ENCODE data around the gene VWA8. TPM values are rescaled to one million over a fixed set of nuclear protein-coding genes. Genes with fewer than 3 reads are reported as not detected.

Gene VWA8
- total and polyA plus RNA-seq, 4 donors: 7.1 to 50.3 (median 12.4) TPM

DNA sequence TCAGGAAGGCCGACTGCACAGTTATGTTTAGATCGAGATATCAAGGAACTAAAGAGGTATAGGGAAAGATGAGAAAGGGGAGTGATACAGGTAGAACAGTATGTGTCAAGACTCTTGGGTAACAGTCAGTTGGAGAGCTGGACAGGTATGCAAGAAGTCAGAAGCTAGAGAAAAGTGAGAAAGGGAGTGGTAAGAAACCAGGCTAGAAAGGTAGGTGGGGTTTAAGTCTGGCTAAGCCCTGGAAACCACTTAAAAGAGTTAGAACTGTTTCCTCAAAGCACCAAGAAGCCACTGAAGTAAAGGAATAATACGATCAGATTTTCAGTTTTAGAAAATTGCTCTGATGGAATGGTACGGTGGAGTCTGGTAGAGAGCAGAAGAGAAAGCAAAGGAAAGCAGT lies 196.4 kb downstream of the VWA8 start:
- Histone ChIP-seq H3K9ac (ENCODE audit: low read depth in 1 of 2, low read length in 2 of 2) (no peak overlapping the region), H3K9me3 (ENCODE audit: control insufficient read depth in 4 of 4, low read length in 3 of 4) (no peaks in the 10 kb centered on the region), H3K27me3 (ENCODE audit: control insufficient read depth in 4 of 4, insufficient read depth in 4 of 4, low read length in 3 of 4) (no peaks in the 10 kb centered on the region), H3K27ac (ENCODE audit: low read depth in 1 of 2, low read length in 2 of 2) (no peak overlapping the region), H3K4me3 (ENCODE audit: low read depth in 1 of 3, low read length in 3 of 3) (no peak overlapping the region), H3K36me3 (ENCODE audit: control insufficient read depth in 4 of 4, insufficient read depth in 3 of 4, low read depth in 1 of 4, low read length in 3 of 4) (peaks cover 0 to 10% (median 6%) of the 10 kb centered on the region in 4 donors), H3K4me1 (ENCODE audit: control insufficient read depth in 4 of 4, insufficient read depth in 4 of 4, low read length in 3 of 4) (no peaks in the 10 kb centered on the region)
- WGBS: 92% methylated on average over 4 of the region's 4 CpGs
- TF ChIP-seq, protein P1, sequence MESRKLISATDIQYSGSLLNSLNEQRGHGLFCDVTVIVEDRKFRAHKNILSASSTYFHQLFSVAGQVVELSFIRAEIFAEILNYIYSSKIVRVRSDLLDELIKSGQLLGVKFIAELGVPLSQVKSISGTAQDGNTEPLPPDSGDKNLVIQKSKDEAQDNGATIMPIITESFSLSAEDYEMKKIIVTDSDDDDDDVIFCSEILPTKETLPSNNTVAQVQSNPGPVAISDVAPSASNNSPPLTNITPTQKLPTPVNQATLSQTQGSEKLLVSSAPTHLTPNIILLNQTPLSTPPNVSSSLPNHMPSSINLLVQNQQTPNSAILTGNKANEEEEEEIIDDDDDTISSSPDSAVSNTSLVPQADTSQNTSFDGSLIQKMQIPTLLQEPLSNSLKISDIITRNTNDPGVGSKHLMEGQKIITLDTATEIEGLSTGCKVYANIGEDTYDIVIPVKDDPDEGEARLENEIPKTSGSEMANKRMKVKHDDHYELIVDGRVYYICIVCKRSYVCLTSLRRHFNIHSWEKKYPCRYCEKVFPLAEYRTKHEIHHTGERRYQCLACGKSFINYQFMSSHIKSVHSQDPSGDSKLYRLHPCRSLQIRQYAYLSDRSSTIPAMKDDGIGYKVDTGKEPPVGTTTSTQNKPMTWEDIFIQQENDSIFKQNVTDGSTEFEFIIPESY (IDR thresholded peaks at IDR 0.05): no peak
- TF ChIP-seq TAF1 (conservative IDR thresholded peaks at IDR 0.05): no peak
- no peak for DNase-seq (ENCODE audit: low spot score)

DNA sequence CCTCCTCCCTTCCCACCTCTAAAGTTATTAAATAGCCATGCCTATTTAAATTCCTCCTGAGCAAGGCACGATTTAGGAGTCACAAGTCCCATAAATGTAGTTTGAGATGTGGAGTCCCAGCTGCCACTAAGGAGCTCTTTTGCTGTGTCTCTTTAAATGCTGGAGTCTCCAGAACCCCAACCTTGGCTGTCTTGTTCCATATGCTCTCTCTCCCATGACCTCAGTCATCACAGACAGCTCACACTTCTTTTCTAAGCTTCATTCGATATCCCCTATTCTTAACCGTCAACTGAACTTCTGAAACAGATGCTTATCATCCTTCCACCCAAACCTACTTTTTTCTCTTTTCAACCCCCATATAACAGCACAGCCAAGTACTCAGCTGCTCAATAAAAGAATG lies 197.1 kb downstream of the VWA8 start:
- Histone ChIP-seq H3K9ac (ENCODE audit: low read depth in 1 of 2, low read length in 2 of 2) (no peak overlapping the region), H3K27me3 (ENCODE audit: control insufficient read depth in 4 of 4, insufficient read depth in 4 of 4, low read length in 3 of 4) (no peaks in the 10 kb centered on the region), H3K9me3 (ENCODE audit: control insufficient read depth in 4 of 4, low read length in 3 of 4) (no peaks in the 10 kb centered on the region), H3K4me1 (ENCODE audit: control insufficient read depth in 4 of 4, insufficient read depth in 4 of 4, low read length in 3 of 4) (no peaks in the 10 kb centered on the region), H3K27ac (ENCODE audit: low read depth in 1 of 2, low read length in 2 of 2) (no peak overlapping the region), H3K4me3 (ENCODE audit: low read depth in 1 of 3, low read length in 3 of 3) (no peak overlapping the region), H3K36me3 (ENCODE audit: control insufficient read depth in 4 of 4, insufficient read depth in 3 of 4, low read depth in 1 of 4, low read length in 3 of 4) (peaks cover 0 to 12% (median 7%) of the 10 kb centered on the region in 4 donors)
- WGBS: 79% methylated on average over 3 of the region's 3 CpGs
- TF ChIP-seq HNF4G (IDR thresholded peaks at IDR 0.05): no peak
- no peak for TF ChIP-seq YY1 (IDR thresholded peaks at IDR 0.05)
- TF ChIP-seq TAF1 (conservative IDR thresholded peaks at IDR 0.05): no peak
- TF ChIP-seq, protein P2, sequence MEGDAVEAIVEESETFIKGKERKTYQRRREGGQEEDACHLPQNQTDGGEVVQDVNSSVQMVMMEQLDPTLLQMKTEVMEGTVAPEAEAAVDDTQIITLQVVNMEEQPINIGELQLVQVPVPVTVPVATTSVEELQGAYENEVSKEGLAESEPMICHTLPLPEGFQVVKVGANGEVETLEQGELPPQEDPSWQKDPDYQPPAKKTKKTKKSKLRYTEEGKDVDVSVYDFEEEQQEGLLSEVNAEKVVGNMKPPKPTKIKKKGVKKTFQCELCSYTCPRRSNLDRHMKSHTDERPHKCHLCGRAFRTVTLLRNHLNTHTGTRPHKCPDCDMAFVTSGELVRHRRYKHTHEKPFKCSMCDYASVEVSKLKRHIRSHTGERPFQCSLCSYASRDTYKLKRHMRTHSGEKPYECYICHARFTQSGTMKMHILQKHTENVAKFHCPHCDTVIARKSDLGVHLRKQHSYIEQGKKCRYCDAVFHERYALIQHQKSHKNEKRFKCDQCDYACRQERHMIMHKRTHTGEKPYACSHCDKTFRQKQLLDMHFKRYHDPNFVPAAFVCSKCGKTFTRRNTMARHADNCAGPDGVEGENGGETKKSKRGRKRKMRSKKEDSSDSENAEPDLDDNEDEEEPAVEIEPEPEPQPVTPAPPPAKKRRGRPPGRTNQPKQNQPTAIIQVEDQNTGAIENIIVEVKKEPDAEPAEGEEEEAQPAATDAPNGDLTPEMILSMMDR (IDR thresholded peaks at IDR 0.05; ENCODE audit: low read depth, low read length, missing input control): no peak
- no peak for TF ChIP-seq HNF4A (conservative IDR thresholded peaks at IDR 0.05)
- no peak for TF ChIP-seq NR2F2 (IDR thresholded peaks at IDR 0.05)
- no peak for TF ChIP-seq RXRA (IDR thresholded peaks at IDR 0.05)
- TF ChIP-seq SP1 (IDR thresholded peaks at IDR 0.05): no peak
- TF ChIP-seq FOXA2 (IDR thresholded peaks at IDR 0.05): no peak
- TF ChIP-seq FOXA1 (IDR thresholded peaks at IDR 0.05): no peak
- TF ChIP-seq, protein P3, sequence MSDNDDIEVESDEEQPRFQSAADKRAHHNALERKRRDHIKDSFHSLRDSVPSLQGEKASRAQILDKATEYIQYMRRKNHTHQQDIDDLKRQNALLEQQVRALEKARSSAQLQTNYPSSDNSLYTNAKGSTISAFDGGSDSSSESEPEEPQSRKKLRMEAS (IDR thresholded peaks at IDR 0.05): no peak
- TF ChIP-seq, protein P1 (IDR thresholded peaks at IDR 0.05): no peak
- no peak for TF ChIP-seq GABPA (IDR thresholded peaks at IDR 0.05 in 1 of 2, conservative IDR thresholded peaks at IDR 0.05 in 1 of 2)
- DNase-seq (ENCODE audit: low spot score): no peak
